Non-pigmented ciliary epithelial cell (primary cell): ENCODE data around the gene CDH10.

ENCODE experiments used
- DNase-seq: peaks from one replicate; pipeline ENCODE4 v3.0.0-alpha.2; 2010; ENCODE audit warnings: low read depth

The CDH10 gene

DNA sequence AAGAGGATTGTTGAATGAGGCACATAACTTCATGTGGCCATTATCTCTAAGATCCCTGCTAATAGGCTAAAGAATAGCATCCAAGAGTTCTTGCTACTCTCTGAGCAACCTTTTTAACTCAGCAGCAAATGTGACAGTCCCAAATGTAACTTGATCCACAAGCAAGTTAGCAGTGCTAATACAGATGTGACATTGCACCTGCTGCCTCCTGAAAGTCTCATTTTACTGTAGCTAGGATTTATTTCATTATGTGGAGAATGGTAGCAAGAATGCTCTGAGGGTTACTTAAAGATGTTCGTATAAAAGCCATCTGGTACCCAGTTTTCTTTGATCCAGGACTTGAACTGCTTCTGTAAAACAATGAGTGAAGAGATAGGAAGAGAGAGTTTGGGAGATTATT is 45.8 kb downstream of the CDH10 start:
- DNase-seq = no peak

DNA sequence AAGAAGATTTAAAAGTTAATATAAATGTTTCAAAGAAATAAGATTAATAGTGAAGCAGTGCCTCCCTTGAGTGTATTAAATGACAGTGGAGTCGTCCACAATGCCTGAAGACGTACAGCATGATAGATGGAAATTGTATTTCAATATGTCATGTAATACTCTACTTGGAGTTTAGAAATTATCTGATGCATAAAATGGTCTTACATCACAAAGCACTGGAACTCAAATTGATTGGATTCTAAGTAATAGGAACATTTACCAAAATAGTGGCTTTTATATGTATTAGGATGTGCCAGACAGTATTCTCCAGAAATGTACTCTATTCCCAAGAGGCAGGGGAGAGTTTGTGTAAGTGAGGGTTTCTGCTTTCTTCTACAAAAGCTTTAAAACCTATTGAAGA is 49.4 kb downstream of the CDH10 start:
- DNase-seq = no peak

DNA sequence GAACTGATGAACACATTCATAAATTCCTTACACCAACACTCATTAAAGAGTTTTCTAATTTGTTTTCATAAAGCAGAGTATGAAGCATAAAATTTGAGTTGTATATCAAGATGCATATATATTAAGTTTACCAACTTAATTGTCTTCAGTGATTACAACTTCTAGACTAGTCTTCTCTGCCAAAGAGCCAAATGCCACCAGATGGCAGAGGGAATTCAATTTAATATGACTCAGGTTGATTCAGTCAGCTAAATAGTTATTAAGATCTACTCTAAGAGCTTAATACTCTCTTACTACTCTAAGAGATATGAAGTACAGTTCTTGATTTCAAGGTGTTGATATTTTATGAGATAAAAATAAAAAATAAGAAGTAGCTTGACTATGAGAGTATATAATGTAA is 53.4 kb downstream of the CDH10 start:
- DNase-seq = no peak

DNA sequence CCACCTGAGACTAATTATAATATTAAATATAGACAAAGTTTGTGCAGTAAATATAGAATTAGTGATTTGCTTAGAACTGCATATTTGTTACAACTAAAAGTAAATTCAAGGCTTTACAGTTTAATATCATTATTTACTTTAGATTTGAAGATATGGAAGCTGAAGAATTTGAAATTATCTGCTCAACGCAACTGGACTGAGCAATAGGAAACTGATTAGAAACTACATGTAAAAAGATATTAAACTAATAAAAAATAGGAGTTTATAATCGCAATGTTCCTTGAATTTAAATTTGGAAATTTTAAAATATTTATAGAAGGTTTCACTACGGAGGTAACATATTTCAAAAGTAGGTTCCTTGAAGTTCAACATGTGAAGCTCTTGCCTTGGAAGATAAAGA is 55.2 kb downstream of the CDH10 start:
- DNase-seq = no peak

DNA sequence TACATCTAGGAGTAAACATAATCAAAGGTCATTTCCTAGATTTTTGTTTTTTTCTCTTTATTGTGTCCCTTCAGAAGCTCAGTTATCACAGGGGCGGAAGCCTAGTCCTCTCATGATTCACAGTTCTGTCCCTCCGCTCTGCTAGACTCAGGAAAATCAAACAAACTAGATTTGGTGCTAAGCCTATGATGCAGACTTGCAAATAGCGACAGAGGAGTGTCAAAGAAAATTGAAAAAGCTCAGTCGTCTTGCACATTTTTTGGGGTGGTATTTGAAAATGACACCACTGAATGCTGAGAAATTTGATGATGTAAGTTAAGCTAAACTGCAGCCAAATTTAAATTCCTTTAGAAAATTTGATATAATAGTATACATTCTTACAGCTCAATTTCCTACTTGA is 59.0 kb downstream of the CDH10 start:
- DNase-seq = no peak

DNA sequence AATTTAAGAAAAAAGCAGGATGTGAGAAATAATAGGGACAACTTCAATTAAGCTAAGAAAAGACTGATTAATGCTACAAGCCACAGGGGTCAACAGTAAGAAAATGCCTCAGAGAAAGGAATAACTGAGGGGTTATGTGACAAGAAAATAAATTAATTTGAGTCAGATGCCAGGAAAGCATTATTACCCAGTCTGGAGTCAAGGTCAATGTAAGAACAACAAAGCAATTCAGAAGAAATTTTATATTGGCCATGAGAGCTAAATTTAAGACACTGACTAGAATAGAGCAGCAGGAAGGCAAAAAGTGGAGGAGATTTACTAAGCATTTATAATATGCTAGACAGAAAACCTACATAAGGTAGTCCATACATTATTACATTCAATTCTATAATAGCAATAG is 73.5 kb downstream of the CDH10 start:
- DNase-seq = no peak

DNA sequence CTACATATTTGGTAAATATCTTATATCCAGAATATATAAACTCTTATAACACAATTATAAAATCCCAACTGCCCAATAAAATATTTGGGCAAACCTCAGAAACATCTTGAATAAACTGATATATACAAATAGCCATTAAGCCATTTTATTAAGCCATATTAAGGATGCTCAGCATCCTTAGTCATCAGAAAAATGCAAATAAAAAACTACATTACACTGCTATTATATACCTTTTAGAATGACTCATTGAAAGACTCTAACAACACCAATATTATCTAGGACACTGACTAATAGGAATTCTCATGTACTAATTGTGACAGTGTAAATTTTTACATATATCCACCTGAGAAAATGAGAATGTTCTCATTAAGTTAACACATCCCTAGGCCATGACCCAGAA is 77.8 kb downstream of the CDH10 start:
- DNase-seq = no peak

DNA sequence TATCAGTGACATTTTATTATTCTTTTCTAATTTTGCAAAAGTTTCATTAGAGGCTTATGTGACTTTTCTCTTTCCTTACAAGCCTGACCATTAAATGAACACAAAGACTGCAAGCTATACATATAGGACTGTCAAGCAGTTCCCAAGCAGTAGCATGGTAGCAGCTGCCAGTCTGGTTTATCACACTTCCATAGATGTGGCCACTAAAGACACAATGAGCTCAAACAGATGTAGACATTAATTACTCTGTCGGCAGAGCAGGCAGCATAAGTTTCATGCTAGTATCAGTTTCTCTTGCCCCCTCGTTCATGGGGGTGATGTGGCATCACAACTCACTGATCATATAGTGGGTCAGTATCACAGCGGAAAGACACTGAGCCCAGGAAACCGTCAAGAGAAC is 89.5 kb downstream of the CDH10 start:
- DNase-seq = no peak

DNA sequence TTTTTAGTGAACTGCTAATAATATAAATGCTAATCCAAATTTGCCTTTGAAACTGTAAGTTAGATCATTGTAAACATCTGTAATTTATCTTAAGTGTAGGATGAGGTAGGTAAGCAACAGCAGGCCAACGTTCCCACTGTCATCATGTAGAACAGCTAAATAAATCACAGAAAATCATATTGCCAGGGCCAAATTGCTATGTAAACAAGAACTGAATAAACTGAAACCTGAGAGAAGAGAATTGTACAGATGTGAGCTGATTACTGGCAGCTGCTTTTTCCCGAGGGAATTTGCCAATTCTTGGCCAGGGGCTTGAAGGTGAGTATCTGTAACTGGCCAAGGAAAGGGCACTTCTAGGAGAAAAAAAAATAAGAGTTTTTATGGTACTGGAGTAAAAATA is 97.6 kb downstream of the CDH10 start:
- DNase-seq = no peak

DNA sequence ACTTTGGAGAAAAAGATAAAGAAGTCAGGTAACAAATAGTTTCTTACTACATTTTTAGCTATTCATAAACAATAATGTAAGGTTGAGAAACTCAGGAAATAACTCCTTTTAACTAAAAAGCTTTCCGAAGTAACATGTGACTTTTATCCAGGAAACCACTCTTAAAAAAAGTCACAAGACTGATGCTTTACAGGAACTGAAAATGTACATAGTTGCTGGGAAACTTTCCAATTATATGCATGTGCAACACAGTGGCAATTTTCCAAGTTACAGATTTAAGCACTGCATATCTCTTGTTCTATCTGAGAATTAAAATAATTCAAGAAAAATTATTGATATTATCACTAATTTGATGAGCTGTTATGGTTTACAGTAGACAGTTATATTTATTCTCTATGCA is 105.2 kb downstream of the CDH10 start:
- DNase-seq = no peak

DNA sequence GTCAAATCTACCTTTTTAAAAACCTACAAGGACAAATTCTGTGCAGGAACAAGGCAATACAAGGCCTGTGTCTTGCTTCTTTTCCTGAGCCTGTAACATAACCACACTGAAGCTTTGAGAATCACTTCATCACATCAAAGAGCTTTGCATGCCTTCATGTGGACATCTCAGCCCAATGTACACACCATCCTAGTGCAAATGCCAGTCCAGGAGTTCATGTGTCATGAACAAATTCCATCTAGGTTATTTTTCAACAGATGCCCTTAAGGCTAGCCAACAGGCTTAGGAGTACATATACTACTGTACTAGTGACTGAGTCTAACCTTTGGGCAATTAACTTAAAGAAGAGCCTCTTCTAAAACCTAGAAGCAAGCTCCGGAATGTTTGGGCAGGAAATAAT is 106.4 kb downstream of the CDH10 start:
- DNase-seq = no peak

DNA sequence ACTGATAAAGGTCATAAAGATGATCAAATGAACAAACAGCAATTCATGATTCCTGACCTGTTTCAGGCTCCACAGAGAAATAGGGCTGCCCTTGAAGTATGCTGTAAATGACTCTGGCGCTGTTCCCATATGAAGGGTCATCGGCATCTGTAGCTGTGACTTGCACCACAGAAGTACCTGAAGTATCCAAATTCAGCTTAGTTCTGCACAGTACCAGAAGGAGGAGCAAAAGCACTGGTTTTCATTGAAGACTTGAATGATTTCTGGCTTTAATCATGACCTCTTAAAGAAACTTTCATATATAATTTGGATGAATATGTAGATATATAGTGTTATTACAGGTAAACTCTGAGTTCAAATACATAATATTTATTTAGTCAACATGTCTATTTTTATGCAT is 109.1 kb downstream of the CDH10 start:
- no peak for DNase-seq

DNA sequence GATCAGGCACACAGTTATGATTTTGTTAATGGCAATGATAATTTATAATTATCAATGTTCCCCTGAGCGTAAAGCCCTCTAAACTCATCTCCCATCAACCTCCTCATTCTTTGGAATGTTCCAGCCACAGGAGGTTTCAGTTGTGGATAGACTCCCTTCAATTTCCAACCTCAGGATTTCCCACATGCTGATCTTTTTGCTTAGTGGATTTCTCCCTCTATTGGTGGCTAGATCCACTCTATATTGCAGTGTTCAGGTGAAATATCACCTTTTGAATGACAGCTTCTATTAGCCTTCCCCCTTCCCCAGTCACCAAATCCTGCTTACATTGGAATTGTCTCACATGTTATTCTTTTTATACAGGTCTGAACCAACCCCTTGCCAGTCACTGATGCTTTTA is 113.9 kb downstream of the CDH10 start:
- DNase-seq = no peak

DNA sequence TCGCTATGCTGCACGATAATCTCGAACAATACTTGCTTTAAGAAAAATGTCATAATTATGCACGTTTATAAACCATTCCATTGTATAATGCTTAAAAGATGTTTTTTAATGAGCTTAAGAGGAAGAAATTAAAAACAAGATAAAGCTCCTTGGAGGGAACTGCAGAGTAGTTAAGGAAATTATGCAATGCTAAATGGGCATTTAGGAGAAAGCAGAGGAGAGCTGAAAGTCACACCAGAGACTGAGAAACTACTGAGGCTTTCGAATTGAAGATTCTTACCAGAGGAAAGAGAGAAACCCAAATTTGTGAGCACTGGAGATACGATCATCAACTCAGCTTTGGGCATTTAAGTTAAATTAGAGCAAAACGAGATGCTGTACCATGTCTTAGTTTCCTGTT is 119.4 kb downstream of the CDH10 start:
- DNase-seq = no peak

DNA sequence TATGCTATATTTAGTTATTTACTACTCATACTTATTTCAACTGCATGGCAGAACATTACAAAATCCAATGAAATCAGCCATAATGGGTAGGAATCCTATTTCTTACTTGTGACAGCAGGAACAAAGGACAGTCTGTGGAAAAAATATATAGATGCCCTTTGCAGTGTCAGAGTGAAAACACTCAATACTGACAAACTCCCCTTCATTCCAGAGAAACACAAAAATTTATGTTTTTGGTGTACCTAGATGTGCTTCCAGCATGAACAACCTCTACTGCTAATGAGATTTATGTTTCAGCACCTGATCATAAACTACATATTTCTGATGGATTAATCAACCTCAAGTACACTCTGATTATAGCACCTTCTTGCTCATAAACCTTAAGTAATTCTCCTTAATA is 132.4 kb downstream of the CDH10 start:
- DNase-seq = no peak

DNA sequence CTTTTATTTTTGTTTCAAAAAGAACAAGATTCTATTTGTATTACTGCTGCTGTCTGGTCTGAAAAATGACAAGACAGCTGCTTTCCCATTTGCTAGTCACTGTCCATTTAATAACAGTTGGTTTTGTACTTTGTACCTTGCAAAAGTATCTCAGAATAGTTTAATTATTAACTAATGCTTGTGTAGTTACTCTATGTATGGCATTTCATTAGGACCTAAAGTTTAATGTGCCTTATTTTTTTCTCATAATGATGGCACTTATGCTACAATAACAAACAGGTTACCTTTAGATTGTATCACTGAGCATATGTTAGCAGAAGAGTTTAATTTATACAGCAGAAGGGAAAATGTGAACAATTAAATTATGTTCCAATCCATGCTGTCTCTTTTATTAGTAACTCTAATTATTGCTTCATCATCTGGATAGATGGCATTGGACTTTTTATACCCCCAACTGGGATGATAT is 134.2 kb downstream of the CDH10 start:
- no peak for DNase-seq

DNA sequence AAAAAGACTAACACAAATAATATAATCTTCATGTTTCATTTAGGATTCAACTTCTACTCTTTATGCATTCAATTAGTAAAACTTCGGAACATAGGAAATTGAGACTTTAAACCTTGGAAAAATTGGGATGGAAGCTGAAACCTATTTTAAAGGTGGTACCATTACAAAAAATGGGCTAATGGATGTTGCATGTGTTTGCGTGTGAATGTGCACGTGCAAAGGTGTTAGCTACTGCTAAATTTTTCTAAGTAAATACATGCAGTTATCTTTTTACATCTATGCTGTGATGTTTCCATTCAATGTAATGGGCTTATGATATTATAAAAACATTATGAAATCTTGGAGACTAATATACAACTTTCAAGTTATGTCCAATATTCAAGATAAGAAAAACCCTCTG is 134.8 kb downstream of the CDH10 start:
- DNase-seq = no peak

DNA sequence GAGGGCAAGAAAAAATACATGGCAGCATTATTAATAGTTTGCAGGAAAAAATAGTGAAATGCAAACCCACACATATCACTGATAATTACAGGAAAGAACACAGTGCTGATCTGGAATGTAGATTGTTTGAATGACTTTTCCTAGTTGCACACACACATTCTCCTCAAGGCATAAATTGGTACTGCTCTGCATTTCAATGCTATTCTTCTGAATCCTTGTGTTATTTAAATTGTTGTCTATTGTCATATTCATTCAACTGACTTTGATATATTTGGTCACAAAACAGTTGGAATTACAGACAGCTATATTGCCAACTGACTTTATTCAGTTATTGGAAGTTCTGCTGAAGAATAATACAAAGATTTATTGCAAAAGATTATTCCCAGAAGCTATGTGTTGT is 139.5 kb downstream of the CDH10 start:
- no peak for DNase-seq

DNA sequence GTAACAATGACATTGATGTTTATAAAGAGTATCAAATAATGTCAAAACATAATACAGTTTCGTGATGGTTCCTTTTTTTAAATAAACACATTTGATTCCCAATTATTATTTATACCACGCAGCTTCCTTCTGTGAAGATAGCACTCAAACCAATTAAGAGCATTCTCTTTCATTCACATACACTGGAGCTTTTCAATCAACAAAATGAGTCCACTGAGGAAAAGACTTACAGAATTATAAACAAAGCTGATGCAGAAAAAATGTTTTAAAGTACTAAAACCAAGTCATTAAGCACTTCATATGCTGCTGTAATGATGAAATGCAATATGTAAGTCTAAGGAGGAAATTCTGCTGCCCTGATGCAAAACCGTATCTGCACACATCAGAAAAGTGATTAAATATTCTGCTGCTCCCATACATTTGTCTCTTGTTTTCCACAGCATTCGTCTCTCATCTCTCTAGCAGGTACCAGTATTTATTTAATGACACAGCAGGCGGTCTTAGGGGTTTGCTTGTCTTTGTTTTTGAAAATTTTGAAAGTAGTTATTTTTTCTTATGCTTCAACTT is 147.1 kb downstream of the CDH10 start:
- no peak for DNase-seq

DNA sequence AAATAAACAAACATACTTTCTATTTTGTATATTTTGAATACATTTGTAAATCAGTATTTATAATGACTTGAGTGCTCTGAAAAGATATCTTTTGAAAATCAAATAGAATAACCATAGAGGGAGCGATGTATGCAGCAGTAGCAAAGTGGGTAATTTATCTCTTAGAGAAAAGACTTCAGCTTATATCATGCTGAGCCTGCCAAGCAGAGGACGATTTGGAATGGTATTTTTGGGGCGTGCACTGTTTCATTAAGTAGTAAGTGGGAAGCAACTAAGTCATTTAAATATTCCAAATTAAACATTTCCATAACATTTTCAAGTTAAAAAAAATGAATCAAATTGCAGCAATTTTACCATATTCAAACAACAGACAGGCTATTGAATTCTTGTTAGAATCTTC is 147.6 kb downstream of the CDH10 start:
- DNase-seq = no peak

DNA sequence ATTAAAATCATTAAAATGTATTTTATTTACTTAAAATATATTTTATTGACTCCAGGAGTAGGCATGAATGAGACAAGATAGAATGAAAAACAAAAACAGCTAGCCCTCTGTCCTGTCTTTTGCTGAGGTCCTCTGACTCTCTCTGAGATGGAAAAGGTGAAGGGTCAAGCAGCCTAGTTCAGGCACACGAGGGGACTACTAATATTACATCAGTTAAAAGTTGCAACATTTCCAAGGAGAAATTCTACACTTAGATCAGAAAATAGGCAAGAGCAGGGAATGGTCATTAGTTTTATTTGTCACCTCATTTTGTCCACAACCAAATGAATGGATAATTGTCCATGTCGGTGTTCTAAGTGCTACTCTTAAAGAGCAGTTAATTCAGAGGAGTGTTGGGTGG is 148.5 kb downstream of the CDH10 start:
- DNase-seq = no peak

DNA sequence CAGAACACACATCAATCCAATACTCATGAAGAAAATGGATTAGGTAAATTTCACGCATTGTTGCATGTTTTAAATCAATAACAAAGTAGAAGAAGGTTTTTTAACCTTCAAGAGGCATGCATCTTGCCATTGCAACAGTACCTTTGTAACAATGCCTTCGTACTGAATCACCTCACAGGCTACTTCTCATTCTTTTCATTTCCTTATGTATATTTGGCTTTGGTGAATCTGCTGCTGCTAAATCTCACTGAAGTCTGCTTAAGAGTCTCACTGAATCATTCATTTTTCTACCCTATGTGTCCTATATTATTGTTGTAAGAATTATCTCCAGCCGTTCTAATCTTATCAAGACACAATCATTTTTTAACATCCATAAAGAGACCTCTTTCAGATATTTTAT is 152.5 kb downstream of the CDH10 start:
- no peak for DNase-seq

DNA sequence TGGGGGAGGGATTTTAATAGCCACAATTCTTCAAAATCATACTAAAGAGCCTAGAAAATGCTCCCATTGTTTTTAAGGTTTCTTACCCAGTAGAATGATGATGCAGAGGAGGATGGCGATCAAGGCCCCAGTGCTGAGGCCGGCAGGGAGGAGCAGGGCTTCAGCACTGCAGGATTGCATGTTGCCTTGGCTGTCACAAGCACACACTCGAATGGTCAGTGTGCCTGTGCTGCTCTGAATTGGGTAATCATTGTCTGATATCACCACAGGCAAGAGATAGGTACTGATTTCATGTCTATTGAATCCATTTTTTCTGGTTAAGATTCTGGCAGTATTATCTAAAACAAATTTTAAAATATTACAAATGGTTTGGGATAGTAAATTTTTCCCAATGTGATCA is 153.3 kb downstream of the CDH10 start:
- DNase-seq = no peak

DNA sequence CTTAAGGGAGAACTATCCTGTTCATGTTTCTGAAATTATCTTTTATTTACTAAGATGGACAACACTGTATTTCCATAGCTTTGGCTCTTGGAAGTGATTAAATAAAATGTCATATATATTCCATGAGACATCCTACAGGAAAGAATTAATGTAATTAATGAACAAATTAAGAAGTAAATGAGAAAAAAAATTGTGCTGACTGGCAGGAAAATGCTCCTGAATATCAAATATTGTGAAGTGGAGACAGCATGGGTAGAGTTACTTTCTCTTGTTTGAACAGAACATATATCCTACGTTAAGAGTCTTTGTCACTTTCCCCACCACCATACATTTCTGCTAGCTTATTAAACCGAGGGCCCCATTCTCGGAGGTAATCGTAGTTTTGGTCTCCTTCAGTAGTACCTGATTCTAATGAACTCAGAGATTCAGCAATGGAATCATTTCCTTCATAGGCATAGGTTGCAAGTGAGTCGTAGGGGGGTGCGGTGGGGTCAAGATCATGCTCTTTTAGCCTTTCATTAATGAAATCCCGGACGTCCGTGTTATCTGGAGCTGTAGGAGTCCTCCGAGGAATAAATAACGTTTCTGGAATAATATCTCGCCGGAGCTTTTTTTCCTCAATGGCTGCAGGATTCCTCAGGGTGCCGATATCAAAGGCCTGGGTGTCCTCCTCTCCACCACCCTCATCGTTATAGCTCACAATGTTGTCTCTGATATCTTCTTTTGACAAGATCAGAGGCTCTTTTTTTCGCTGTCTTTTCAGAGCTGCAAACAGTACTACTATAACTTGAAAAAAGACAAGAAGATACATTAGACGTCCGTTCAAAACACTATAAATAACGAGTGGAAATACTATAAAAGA is 157.2 kb downstream of the CDH10 start:
- DNase-seq = no peak
